Muscle layer of colon (tissue), 2 donors: ENCODE results near the gene NASP.

Source experiments
- H3K27ac ChIP-seq: one replicate; pipeline ENCODE4 v1.7.0; 2013; ENCODE audit warnings: low read depth, mild to moderate bottlenecking, low read length, moderate library complexity
- H3K27me3 ChIP-seq, 2 donors: one replicate each; pipeline ENCODE4 v1.7.0; 2013; ENCODE audit warnings: low read length in 2 of 2, mild to moderate bottlenecking in 2 of 2; ENCODE audit not compliant: insufficient read depth in 2 of 2, control insufficient read depth in 1 of 2
- H3K36me3 ChIP-seq: one replicate; pipeline ENCODE4 v1.7.0; 2013; ENCODE audit warnings: mild to moderate bottlenecking, low read length; ENCODE audit not compliant: insufficient read depth
- H3K4me1 ChIP-seq: one replicate; pipeline ENCODE4 v1.7.0; 2013; ENCODE audit warnings: mild to moderate bottlenecking, low read length; ENCODE audit not compliant: insufficient read depth
- H3K4me3 ChIP-seq, 2 donors: one replicate each; pipeline ENCODE4 v1.7.0; 2013; ENCODE audit warnings: low read length in 2 of 2, low read depth in 1 of 2, mild to moderate bottlenecking in 1 of 2, moderate library complexity in 1 of 2
- H3K9ac ChIP-seq: one replicate; pipeline ENCODE4 v1.7.0; 2013; ENCODE audit warnings: low read length
- H3K9me3 ChIP-seq: one replicate; pipeline ENCODE4 v1.7.0; 2013; ENCODE audit warnings: mild to moderate bottlenecking, low read length
- donor health status: abdominal sarcoma.
- donor health status: Adenocarcinoma of cecum.

NASP gene

DNA sequence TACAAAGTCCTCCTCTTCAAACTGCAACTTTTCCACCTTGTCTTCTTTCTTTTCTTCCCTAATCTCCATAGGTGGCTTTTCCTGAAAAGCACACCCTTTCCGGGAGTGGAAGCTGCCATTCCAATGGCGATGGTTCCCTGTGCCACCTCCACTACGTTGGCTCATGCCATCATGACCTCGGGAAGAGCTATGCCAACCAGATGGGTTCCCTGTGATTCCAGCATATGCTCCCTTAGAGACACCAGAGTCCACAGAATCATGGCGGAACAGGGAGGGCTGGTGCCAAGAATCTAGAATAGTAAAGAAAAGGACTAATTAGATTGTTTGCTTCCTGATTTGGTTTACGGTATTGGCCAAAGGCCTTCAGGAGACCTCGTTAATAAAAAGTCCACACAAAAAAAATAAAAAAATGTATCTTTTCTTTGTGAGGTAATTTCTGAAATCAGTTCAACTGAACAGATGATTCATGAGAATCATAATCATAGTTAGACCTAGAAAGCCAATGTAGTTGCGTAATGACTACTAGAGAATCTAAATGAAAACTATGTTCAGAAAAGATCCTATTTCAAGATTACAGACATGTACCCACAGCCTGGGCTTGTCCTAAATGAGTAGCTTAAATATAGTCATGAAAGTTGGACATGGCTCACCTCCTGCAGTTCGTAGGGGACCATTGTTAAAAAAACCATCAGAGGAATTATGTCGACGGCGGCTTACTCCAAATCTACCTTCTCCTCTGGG is 70.9 kb downstream of the NASP start:
- Histone ChIP-seq H3K9me3 (no peaks in the 10 kb centered on the region), H3K4me1 (no peaks in the 10 kb centered on the region), H3K9ac (no peak overlapping the region), H3K27ac (no peak overlapping the region), H3K4me3 (no peak overlapping the region), H3K27me3 (no peaks in the 10 kb centered on the region), H3K36me3 (peaks cover 89% of the 10 kb centered on the region)

DNA sequence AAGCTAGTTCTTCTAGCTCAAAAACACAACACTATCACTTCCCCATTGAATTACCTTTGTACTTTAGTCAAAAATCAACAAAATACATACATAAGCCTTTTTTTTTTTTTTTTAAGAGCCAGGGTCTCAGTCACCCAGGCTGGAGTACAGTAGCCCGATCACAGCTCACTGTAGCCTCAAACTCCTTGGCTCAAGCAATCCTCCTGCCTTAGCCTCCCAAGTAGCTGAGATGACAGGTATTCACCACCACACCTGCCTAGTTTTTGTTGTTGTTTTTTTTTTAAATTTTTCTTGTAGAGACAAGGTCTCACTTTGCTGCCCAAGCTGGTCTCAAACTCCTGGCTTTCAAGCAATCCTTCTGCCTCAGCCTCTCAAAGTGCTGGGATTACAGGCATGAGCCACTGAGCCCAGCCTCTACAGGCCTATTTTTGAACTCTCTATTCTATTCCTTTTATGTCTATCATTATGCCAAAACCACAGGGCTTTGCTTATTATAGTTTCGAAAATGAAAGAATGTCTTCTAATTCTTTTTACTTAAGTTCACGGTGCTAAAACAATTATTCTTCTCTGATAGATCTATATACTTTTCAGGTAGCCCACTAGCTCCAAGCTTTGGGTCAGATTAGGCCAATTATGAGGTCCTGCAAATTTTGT is 72.9 kb downstream of the NASP start:
- H3K4me1 ChIP-seq, result no peaks in the 10 kb centered on the region

DNA sequence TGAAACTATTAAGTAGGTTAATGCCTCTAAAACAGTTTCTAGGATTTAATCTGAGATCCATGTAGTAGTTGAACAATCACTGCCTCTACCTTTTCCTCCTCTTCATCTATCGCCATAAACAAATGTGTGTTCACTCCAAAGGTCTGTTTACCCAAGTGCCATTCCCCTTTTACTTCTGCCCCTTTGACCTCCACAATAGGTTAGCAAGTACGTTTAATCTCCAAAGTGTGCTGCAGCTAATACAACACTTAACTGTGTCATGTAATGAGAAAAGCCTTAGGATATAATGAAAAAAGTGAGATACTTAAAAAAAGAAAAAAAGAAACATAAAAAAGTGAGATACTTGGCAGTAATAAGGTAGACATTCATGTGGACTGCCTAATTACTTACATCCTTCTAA is 74.3 kb downstream of the NASP start:
- no peaks in the 10 kb centered on the region for H3K9me3 ChIP-seq
- no peak overlapping the region for H3K4me3 ChIP-seq
- H3K27ac ChIP-seq, result no peak overlapping the region
- H3K4me1 ChIP-seq, result no peaks in the 10 kb centered on the region
- H3K36me3 ChIP-seq, result peaks cover 64% of the 10 kb centered on the region
- no peak overlapping the region for H3K9ac ChIP-seq
- no peaks in the 10 kb centered on the region for H3K27me3 ChIP-seq

More for the DNA sequence above, 72.9 kb downstream of the NASP start:
- Histone ChIP-seq H3K36me3 (peaks cover 77% of the 10 kb centered on the region), H3K27ac (no peak overlapping the region), H3K27me3 (no peaks in the 10 kb centered on the region), H3K9me3 (no peaks in the 10 kb centered on the region), H3K4me3 (no peak overlapping the region), H3K9ac (no peak overlapping the region)

DNA sequence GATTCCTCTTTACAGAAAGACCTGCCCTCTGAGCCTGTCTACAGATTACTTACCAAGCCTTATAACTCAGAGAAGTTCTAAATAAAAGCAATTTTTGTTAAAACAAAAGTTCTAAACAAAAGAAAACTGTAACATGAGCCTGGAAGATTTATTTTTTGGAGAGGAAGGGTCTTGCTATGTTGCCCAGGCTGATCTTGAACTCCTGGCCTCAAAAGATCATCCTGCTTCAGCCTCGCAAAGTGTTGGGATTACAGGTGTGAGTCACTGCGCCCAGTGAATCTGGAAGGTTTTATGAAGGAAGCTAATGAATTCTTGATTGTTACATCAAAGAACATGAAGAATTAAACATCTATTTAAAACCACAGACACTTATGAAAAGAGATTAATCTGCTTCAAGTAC is 75.4 kb downstream of the NASP start:
- no peak overlapping the region for H3K9ac ChIP-seq
- H3K4me3 ChIP-seq, result no peak overlapping the region
- H3K4me1 ChIP-seq, result no peaks in the 10 kb centered on the region
- H3K36me3 ChIP-seq, result peaks cover 59% of the 10 kb centered on the region
- no peaks in the 10 kb centered on the region for H3K27me3 ChIP-seq
- H3K27ac ChIP-seq, result no peak overlapping the region
- H3K9me3 ChIP-seq, result no peaks in the 10 kb centered on the region

DNA sequence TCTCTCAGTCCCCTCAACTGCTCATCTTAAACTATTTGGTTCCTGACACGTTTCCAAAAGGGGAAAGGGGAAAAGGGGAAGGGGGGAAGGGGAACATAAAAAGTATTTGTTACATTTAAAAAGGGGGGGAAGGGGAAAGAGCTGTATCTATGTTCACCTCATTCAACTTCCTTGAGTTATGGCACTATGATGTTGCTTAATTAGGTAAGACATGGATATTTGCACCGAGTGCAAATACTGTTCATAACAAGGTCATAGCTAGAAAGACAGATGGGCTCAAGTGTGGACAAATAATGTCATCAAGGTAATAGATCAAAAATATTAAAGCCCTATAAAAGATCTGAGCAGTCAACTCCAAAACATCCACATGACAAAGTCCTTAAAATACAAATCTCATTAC is 76.5 kb downstream of the NASP start:
- no peaks in the 10 kb centered on the region for H3K9me3 ChIP-seq
- H3K27ac ChIP-seq, result no peak overlapping the region
- H3K36me3 ChIP-seq, result peaks cover 48% of the 10 kb centered on the region
- H3K4me3 ChIP-seq, result no peak overlapping the region
- H3K27me3 ChIP-seq, result no peaks in the 10 kb centered on the region
- no peak overlapping the region for H3K9ac ChIP-seq
- H3K4me1 ChIP-seq, result no peaks in the 10 kb centered on the region

DNA sequence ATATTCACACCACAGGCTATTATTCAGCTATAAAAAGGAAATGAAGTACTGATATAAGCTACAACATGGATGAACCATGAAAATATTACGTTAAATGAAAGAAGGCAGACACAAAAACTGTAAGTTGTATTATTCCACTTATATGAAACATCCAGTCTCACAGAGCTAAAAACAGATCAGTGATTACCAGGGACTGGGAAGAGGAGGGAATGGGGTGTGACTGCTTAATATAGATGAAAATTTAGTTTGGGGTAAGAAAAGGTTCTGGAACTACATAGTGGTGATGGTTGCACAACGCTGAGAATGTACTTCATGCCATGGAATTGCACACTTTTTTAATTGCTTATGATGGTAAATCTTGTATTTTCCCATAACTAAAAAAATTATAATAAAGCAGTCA is 83.0 kb downstream of the NASP start:
- H3K9me3 ChIP-seq, result no peaks in the 10 kb centered on the region
- no peaks in the 10 kb centered on the region for H3K27me3 ChIP-seq
- H3K4me1 ChIP-seq, result peaks cover 33% of the 10 kb centered on the region
- no peak overlapping the region for H3K9ac ChIP-seq
- no peaks in the 10 kb centered on the region for H3K36me3 ChIP-seq
- no peak overlapping the region for H3K27ac ChIP-seq
- no peak overlapping the region for H3K4me3 ChIP-seq

DNA sequence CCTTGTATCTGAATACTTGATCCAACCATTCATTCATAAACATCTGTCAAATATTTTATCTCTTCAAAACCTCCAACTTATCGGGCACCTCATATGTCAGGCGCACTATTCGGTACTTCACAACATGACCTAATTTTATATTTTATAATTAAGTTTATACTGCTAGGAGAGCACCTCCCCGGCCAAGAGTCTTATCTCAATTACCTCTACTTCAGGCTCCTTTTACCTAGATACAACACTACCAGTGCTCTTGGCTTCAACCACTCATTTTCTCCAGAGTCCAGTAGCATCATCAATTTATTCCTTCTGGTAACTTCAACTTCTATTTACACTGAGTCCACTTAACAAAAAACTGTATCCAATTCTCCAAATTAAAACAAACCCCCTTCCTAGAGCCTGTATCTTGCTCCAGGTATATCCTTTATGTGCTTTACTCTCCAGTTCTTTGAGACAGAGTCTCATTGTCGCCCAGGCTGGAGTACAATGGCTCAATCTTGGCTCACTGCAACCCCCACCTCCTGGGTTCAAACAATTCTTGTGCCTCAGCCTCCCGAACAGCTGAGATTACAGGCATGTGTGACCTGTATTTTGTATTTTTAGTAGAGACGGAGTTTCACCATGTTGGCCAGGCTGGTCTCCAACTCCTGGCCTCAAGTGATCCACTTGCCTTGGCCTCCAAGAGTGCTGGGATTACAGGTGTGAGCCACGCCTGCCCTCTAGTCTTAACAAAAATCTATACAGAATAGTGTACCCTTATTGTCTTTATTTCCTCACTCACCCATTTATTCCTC is 83.7 kb downstream of the NASP start:
- H3K27ac ChIP-seq, result no peak overlapping the region
- no peaks in the 10 kb centered on the region for H3K27me3 ChIP-seq
- H3K4me1 ChIP-seq, result peaks cover 33% of the 10 kb centered on the region
- H3K9me3 ChIP-seq, result no peaks in the 10 kb centered on the region
- no peak overlapping the region for H3K4me3 ChIP-seq
- H3K9ac ChIP-seq, result no peak overlapping the region
- H3K36me3 ChIP-seq, result no peaks in the 10 kb centered on the region
